Measurements from ENCODE around the gene LRRC4C. TPM values are rescaled to one million over a fixed set of nuclear protein-coding genes. Genes with fewer than 3 reads are reported as not detected.

The LRRC4C gene
- total and polyA plus RNA-seq, 10 of the 15 experiments (the other 5 are each of a cell fraction or from before 2014, with no cell fraction given) = 1.5 TPM; not detected in 9

- no peak for TF ChIP-seq CUX1 (IDR thresholded peaks at IDR 0.05; ENCODE audit: insufficient replicate concordance, low read depth, low read length)
Measured at GRCh38 chr11:40679276-40679675, 780.2 kb downstream of the LRRC4C start (continued).

DNA sequence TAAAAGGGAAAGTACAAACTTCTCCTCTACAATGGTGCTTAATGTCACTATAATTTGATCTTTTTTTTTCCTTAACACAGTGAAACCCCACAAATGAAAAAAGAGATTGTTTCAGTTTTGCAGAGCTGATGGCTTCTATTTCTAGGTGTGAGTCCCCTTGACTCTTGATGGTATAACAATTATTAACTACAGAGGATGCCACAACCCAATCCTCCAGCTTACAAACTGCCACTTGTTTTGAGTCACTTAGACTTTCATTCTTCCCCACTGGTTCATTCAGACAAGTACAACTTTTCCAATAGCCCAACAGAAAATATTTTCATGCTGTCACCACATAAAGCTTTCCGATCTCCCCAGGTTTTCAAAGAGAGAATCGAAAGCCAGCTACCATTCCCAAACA, 812.2 kb downstream of the LRRC4C start:
- Histone ChIP-seq H3K4me3 (no peak overlapping the region), H3K4me2 (ENCODE audit: control insufficient read depth, insufficient read depth) (no peak overlapping the region), H3K79me2 (ENCODE audit: control insufficient read depth, insufficient read depth, low read length) (no peaks in the 10 kb centered on the region), H3K9ac (ENCODE audit: control insufficient read depth, insufficient read depth, low read length) (no peak overlapping the region), H3K9me3 (replicated peaks; ENCODE audit: control insufficient read depth, insufficient read depth, low read length) (no peaks in the 10 kb centered on the region; the same call in 2 of the 3 replicates), H3K27me3 (replicated peaks in 1 of 2; ENCODE audit: control insufficient read depth in 2 of 2, insufficient read depth in 2 of 2, low read length in 1 of 2) (no peaks in the 10 kb centered on the region), H3K4me1 (ENCODE audit: control insufficient read depth, insufficient read depth, low read length) (no peaks in the 10 kb centered on the region), H4K20me1 (ENCODE audit: control insufficient read depth, insufficient read depth) (no peaks in the 10 kb centered on the region), H3K36me3 (ENCODE audit: control insufficient read depth in 2 of 2, insufficient read depth in 2 of 2, low read length in 1 of 2) (no peaks in the 10 kb centered on the region), H3K27ac (ENCODE audit: control insufficient read depth, insufficient read depth) (no peak overlapping the region), H2AFZ (ENCODE audit: control insufficient read depth, low read depth, low read length) (no peak overlapping the region)
- ChIA-PET SMC1A (ENCODE audit: uncharacterized antibody, unreplicated experiment) (no interaction called here), CTCF (no interaction called here), RAD21 (ENCODE audit: unreplicated experiment) (no interaction called here), POLR2A (no interaction called here)
- in situ Hi-C loops (cut with MboI) = no loop called here
- FAIRE-seq (no peak), ATAC-seq (peak; percentile 40; the same call in 2 of the 3 replicates), DNase-seq (ENCODE audit: low read depth, low spot score) (no peak)
- WGBS (ENCODE audit: insufficient coverage, insufficient replicate concordance, low lambda C conversion rate, missing lambda C conversion rate) = 71% methylated on average over 2 of the region's 2 CpGs
- intact Hi-C loops (cut with micrococcal nuclease; ENCODE audit: unreplicated experiment) = no loop called here
- no TSS peak for BruUV-seq (replicated peaks)
- TF ChIP-seq BMI1 (IDR thresholded peaks at IDR 0.05; ENCODE audit: borderline replicate concordance) = no peak
- TF ChIP-seq CBX5 (IDR thresholded peaks at IDR 0.05; ENCODE audit: low read depth) = no peak
- TF ChIP-seq CHD4 (IDR thresholded peaks at IDR 0.05) = no peak
- TF ChIP-seq HDAC6 (IDR thresholded peaks at IDR 0.05; ENCODE audit: unreplicated experiment) = no peak
- no peak for TF ChIP-seq TCF3 (IDR thresholded peaks at IDR 0.05; ENCODE audit: borderline replicate concordance, insufficient read depth, low read depth, low read length)
- TF ChIP-seq, protein P1, sequence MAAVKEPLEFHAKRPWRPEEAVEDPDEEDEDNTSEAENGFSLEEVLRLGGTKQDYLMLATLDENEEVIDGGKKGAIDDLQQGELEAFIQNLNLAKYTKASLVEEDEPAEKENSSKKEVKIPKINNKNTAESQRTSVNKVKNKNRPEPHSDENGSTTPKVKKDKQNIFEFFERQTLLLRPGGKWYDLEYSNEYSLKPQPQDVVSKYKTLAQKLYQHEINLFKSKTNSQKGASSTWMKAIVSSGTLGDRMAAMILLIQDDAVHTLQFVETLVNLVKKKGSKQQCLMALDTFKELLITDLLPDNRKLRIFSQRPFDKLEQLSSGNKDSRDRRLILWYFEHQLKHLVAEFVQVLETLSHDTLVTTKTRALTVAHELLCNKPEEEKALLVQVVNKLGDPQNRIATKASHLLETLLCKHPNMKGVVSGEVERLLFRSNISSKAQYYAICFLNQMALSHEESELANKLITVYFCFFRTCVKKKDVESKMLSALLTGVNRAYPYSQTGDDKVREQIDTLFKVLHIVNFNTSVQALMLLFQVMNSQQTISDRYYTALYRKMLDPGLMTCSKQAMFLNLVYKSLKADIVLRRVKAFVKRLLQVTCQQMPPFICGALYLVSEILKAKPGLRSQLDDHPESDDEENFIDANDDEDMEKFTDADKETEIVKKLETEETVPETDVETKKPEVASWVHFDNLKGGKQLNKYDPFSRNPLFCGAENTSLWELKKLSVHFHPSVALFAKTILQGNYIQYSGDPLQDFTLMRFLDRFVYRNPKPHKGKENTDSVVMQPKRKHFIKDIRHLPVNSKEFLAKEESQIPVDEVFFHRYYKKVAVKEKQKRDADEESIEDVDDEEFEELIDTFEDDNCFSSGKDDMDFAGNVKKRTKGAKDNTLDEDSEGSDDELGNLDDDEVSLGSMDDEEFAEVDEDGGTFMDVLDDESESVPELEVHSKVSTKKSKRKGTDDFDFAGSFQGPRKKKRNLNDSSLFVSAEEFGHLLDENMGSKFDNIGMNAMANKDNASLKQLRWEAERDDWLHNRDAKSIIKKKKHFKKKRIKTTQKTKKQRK (IDR thresholded peaks at IDR 0.05; ENCODE audit: low read depth, low read length) = no peak
- TF ChIP-seq, protein P2, sequence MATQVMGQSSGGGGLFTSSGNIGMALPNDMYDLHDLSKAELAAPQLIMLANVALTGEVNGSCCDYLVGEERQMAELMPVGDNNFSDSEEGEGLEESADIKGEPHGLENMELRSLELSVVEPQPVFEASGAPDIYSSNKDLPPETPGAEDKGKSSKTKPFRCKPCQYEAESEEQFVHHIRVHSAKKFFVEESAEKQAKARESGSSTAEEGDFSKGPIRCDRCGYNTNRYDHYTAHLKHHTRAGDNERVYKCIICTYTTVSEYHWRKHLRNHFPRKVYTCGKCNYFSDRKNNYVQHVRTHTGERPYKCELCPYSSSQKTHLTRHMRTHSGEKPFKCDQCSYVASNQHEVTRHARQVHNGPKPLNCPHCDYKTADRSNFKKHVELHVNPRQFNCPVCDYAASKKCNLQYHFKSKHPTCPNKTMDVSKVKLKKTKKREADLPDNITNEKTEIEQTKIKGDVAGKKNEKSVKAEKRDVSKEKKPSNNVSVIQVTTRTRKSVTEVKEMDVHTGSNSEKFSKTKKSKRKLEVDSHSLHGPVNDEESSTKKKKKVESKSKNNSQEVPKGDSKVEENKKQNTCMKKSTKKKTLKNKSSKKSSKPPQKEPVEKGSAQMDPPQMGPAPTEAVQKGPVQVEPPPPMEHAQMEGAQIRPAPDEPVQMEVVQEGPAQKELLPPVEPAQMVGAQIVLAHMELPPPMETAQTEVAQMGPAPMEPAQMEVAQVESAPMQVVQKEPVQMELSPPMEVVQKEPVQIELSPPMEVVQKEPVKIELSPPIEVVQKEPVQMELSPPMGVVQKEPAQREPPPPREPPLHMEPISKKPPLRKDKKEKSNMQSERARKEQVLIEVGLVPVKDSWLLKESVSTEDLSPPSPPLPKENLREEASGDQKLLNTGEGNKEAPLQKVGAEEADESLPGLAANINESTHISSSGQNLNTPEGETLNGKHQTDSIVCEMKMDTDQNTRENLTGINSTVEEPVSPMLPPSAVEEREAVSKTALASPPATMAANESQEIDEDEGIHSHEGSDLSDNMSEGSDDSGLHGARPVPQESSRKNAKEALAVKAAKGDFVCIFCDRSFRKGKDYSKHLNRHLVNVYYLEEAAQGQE (IDR thresholded peaks at IDR 0.05; ENCODE audit: low read depth, low read length) = no peak
